Measurements from ENCODE around the gene KCNH8.

The KCNH8 gene

DNA sequence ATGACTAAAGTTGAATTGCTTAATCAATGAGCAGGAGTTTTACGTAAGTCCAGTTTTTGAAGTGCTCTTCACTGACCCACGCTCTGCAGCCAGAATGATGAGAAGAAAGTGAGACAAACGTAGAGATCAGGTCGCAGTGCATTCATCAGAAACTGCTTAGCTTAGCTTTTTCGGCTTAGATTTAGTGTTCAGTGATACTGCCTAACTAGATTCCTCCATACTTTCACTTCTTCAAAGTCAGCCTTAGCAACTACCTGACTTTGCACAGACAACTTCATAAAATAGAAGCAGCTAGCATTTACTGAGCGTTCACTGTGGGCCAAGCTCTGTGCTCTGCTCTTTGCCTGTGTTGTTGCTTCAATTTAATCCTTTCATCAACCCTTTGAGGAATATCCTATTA lies 116.1 kb downstream of the KCNH8 start:
- TF ChIP-seq, protein P1, sequence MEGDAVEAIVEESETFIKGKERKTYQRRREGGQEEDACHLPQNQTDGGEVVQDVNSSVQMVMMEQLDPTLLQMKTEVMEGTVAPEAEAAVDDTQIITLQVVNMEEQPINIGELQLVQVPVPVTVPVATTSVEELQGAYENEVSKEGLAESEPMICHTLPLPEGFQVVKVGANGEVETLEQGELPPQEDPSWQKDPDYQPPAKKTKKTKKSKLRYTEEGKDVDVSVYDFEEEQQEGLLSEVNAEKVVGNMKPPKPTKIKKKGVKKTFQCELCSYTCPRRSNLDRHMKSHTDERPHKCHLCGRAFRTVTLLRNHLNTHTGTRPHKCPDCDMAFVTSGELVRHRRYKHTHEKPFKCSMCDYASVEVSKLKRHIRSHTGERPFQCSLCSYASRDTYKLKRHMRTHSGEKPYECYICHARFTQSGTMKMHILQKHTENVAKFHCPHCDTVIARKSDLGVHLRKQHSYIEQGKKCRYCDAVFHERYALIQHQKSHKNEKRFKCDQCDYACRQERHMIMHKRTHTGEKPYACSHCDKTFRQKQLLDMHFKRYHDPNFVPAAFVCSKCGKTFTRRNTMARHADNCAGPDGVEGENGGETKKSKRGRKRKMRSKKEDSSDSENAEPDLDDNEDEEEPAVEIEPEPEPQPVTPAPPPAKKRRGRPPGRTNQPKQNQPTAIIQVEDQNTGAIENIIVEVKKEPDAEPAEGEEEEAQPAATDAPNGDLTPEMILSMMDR (IDR thresholded peaks at IDR 0.05; ENCODE audit: control insufficient read depth, extremely low read depth, insufficient read depth) = no peak
- no peak for DNase-seq (ENCODE audit: low read depth)
- no peak overlapping the region for H3K4me3 ChIP-seq (ENCODE audit: low read depth, low read length)

DNA sequence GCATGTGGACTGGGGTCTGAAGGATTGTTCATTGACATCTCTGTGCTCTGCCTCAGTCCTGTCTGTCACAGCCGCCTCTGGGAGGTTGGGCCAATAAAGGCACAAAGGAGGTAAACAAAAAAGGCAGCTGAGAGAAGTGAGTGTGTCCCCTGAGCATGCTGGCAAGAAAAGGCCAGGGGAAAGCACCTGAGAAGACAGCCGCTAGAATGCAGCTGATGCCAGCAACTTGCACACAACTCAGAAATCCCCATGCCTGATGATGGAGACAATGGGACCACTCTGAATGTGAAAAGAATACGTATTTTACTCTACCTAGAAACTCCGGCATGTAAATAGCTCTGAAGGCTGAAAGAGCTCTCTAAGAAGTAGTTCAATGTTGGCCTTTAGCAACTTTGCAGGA lies 118.7 kb downstream of the KCNH8 start:
- no peak overlapping the region for H3K4me3 ChIP-seq (ENCODE audit: low read depth, low read length)
- TF ChIP-seq, protein P1 (IDR thresholded peaks at IDR 0.05; ENCODE audit: control insufficient read depth, extremely low read depth, insufficient read depth) = no peak
- DNase-seq (ENCODE audit: low read depth) = no peak

DNA sequence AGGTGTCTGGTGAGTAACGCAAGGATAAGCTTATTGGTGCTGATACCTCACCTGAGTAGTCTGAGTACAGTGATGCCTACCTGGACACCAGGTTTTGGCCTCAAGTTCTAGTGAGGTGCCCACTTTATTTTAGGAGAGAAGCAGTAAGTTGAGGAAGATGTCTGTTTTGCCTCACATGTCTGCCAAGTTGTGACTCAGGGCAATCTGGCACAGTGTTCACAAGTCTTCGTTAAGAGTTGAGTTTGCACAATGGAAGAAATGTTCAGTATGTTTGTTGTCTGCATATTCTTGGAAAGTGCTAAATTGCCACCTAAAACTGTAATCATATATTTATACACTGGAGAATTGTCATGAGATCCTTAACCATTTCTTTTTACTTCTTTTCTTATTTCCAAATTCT lies 122.2 kb downstream of the KCNH8 start:
- TF ChIP-seq, protein P1 (IDR thresholded peaks at IDR 0.05; ENCODE audit: control insufficient read depth, extremely low read depth, insufficient read depth) = no peak
- no peak overlapping the region for H3K4me3 ChIP-seq (ENCODE audit: low read depth, low read length)
- DNase-seq (ENCODE audit: low read depth) = no peak

DNA sequence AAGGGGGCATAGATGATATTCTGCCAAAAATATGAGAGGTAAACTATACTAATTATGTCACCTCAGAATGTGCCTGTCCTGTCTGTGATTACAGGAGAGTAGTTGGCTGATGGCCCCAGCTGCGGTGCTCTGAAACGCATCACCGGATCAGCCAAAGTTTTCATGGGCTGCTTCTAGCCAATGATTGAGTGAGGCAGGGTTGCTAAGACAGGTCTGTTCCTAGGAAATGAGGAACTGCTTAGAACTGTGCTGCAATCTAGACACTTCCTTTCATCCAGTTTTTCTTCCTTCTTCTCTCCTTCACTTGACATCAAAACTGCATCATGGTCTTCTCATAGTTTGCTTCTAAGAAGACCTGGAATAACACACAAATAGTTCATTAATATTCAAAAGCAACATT lies 124.0 kb downstream of the KCNH8 start:
- TF ChIP-seq, protein P1 (IDR thresholded peaks at IDR 0.05; ENCODE audit: control insufficient read depth, extremely low read depth, insufficient read depth) = no peak
- DNase-seq (ENCODE audit: low read depth) = no peak
- H3K4me3 ChIP-seq (ENCODE audit: low read depth, low read length) = no peak overlapping the region

DNA sequence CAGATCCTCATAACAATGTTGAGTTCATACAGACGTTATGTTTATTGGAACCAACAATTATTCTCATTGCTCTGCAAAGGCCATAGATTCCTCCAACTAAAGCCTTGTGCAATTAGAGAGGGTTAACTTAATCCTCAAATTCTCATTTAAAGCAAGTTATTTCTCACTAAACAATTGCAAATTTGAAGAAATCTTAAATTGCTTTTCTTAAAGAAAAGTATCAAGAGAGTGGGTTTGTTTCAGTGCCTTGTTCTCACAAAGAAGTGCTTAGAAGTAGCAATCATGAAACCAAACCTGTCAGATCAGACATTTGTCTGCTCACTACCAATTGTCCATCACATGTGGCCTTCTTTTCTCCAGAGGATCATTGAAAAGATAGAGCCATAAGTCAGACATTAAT lies 124.8 kb downstream of the KCNH8 start:
- no peak for DNase-seq (ENCODE audit: low read depth)
- TF ChIP-seq, protein P1 (IDR thresholded peaks at IDR 0.05; ENCODE audit: control insufficient read depth, extremely low read depth, insufficient read depth) = no peak
- H3K4me3 ChIP-seq (ENCODE audit: low read depth, low read length) = no peak overlapping the region

DNA sequence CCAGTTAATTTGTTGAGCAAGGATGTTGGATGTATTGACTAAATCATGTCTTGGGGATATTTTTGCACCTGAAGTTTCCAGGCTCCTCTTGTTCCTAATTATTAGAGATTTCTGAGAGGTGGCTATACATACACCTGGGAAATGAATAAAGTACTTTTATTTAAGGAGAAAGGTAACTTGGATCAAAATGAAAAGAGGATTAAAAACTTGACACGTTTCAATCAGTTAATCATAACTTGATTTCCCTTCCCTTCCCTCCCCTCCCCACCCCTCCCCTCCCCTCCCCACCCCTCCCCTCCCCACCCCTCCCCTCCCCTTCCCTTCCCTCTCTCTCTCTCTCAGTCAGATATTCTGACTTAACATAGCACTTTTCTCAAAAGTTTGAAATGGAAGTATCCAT lies 126.3 kb downstream of the KCNH8 start:
- TF ChIP-seq, protein P1 (IDR thresholded peaks at IDR 0.05; ENCODE audit: control insufficient read depth, extremely low read depth, insufficient read depth) = no peak
- H3K4me3 ChIP-seq (ENCODE audit: low read depth, low read length) = no peak overlapping the region
- no peak for DNase-seq (ENCODE audit: low read depth)

DNA sequence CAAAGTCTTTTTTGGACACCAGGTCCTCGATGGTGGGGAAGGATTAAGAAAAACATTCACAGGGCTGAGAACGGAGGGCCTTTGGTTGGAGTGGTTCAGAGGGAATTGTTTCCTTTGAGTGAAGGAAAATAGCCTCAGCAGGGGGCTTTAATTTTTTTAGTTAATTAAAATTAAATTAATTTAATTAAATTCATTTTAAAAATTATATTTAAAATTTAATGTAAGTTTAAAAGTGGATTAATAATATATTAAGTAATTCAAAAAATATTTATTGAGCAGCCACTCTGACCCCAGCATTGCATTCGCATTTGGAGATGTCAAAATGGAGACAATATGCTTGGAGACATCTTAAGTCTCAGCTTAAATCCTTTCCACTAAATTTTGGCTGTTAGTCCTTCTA lies 136.7 kb downstream of the KCNH8 start:
- no peak for DNase-seq (ENCODE audit: low read depth)
- H3K4me3 ChIP-seq (ENCODE audit: low read depth, low read length) = no peak overlapping the region
- TF ChIP-seq, protein P1 (IDR thresholded peaks at IDR 0.05; ENCODE audit: control insufficient read depth, extremely low read depth, insufficient read depth) = no peak

Data from LNCaP clone FGC (cell line).